K562 (cell line): ENCODE data around the gene STEAP1B. TPM values are rescaled to one million over a fixed set of nuclear protein-coding genes. Genes with fewer than 3 reads are reported as not detected.
A peak's percentile ranks its signal among the peaks of the same experiment; 100 is the strongest.

Experiments used
- ATAC-seq: fragments of 200-7000 bp; cut with Tn5 transposase; 3 replicates; pipeline ENCODE4 v1.9.1; 2020; ENCODE audit warnings: moderate library complexity
- BruUV-seq: library from RNA; stranded (reverse); fragments of 400-500 nt; replicated peaks from 2 replicates; lab custom pipeline; 2021; lab: Mats Ljungman, UMichigan
- CTCF ChIA-PET: fragments of 300-600 bp; formaldehyde crosslinking; extraction: SDS; loops from one replicate; lab custom pipeline; 2021; ENCODE audit warnings: low intra/inter-chr PET ratio; lab: Yijun Ruan, JAX
- POLR2A ChIA-PET: fragments of 300-600, 350-650 bp; sonication (Branson Sonifier 250); formaldehyde crosslinking; extraction: SDS; loops from one replicate; lab custom pipeline; 2021; ENCODE audit warnings: antibody characterized with exemption, inconsistent platforms; lab: Yijun Ruan, JAX
- DNase-seq, 4 experiments: peaks; one replicate each; pipeline versions ENCODE4 v3.0.0 to v3.0.0-alpha.2; 2011 to 2018; ENCODE audit warnings: low spot score in 3 of 4, mixed read lengths in 3 of 4; ENCODE audit errors: extremely low read depth in 1 of 4
- FAIRE-seq: peaks from 2 replicates; lab custom pipeline; 2011; peaks lifted over from hg19 to GRCh38; lab: Jason Lieb, UNC
- H2AFZ ChIP-seq: 2 replicates; pipeline ENCODE4 v1.6.0; 2011; ENCODE audit warnings: low read depth, low read length, control low read depth, inconsistent platforms
- H3K27ac ChIP-seq: fragments of 200-600 bp; 3 replicates; pipeline ENCODE4 v1.8.0; 2011; ENCODE audit warnings: low read depth, mild to moderate bottlenecking, control low read depth, inconsistent platforms, low read length, moderate library complexity, mixed read lengths; ENCODE audit errors: extremely low read depth
- H3K27me3 ChIP-seq, 2 experiments: fragments of 300-600 bp in 1 of 2; 2 replicates in 1 of 2; 3 replicates in 1 of 2; pipeline versions ENCODE4 v1.6.0 to v1.8.0; 2011; ENCODE audit warnings: inconsistent platforms in 2 of 2, low read length in 2 of 2, mild to moderate bottlenecking in 1 of 2, mixed read lengths in 1 of 2, moderate library complexity in 1 of 2; ENCODE audit not compliant: control insufficient read depth in 2 of 2, insufficient read depth in 2 of 2
- H3K36me3 ChIP-seq: fragments of 300-600 bp; 3 replicates; pipeline ENCODE4 v1.8.0; 2011; ENCODE audit warnings: mild to moderate bottlenecking, low read length, inconsistent platforms; ENCODE audit not compliant: control insufficient read depth, insufficient read depth
- H3K4me1 ChIP-seq, 2 experiments: fragments of 200-600 bp in 1 of 2; replicated peaks in 1 of 2; 2 replicates in 1 of 2; 3 replicates in 1 of 2; pipeline versions ENCODE4 v1.5.1 to v1.8.0; 2011; ENCODE audit warnings: inconsistent platforms in 2 of 2, low read length in 2 of 2, mild to moderate bottlenecking in 1 of 2, mixed read lengths in 1 of 2, moderate library complexity in 1 of 2; ENCODE audit not compliant: control insufficient read depth in 2 of 2, insufficient read depth in 2 of 2
- H3K4me2 ChIP-seq: 2 replicates; pipeline ENCODE4 v1.6.1; 2011; ENCODE audit warnings: low read length, control low read depth, inconsistent platforms, mixed read lengths; ENCODE audit not compliant: insufficient read depth
- H3K4me3 ChIP-seq: fragments of 200-600 bp; sonication (generic), shearing (Covaris generic); 2 replicates; pipeline ENCODE4 v1.5.1; 2016; ENCODE audit warnings: control low read depth, inconsistent platforms
- H3K79me2 ChIP-seq: fragments of 200-600 bp; 3 replicates; pipeline ENCODE4 v1.8.0; 2011; ENCODE audit warnings: low read length, inconsistent platforms; ENCODE audit not compliant: control insufficient read depth, insufficient read depth
- H3K9ac ChIP-seq, 2 experiments: 2 replicates each; pipeline versions ENCODE4 v1.6.0 to v1.6.1; 2011; ENCODE audit warnings: low read depth in 2 of 2, low read length in 2 of 2, control low read depth in 1 of 2, inconsistent platforms in 1 of 2, mild to moderate bottlenecking in 1 of 2, mixed read lengths in 1 of 2; ENCODE audit not compliant: insufficient read depth in 1 of 2
- H3K9me1 ChIP-seq: one replicate; pipeline ENCODE4 v1.6.0; 2011; ENCODE audit warnings: inconsistent platforms, mild to moderate bottlenecking, low read length, moderate library complexity; ENCODE audit not compliant: control insufficient read depth, insufficient read depth
- H3K9me3 ChIP-seq: replicated peaks from 2 replicates; pipeline ENCODE4 v1.5.1; 2011; ENCODE audit warnings: low read depth, low read length, inconsistent platforms; ENCODE audit not compliant: control insufficient read depth, insufficient read depth
- H4K20me1 ChIP-seq: replicated peaks from 2 replicates; pipeline ENCODE4 v1.6.1; 2011; ENCODE audit warnings: low read length, inconsistent platforms, mixed read lengths; ENCODE audit not compliant: control insufficient read depth, insufficient read depth
- ARHGAP35 ChIP-seq: fragments of 450-650 bp; IDR thresholded peaks from 2 replicates; pipeline ENCODE4 v1.6.1; 2018; ENCODE audit not compliant: partially characterized antibody
- ARNT ChIP-seq, 2 experiments: fragments of 450-650 bp; IDR thresholded peaks; 2 replicates each; pipeline ENCODE4 v1.6.1; 2016; ENCODE audit warnings: mild to moderate bottlenecking in 1 of 2
- BHLHE40 ChIP-seq: IDR thresholded peaks from 2 replicates; pipeline ENCODE4 v1.6.1; 2011; ENCODE audit warnings: low read length, improper control_type of control experiment
- CXXC5 ChIP-seq: fragments of 250-450 bp; sonication (Bioruptor Pico); IDR thresholded peaks from 2 replicates; pipeline ENCODE4 v1.8.0; 2022; ENCODE audit warnings: inconsistent platforms, mild to moderate bottlenecking, moderate library complexity
- DLX4 ChIP-seq: fragments of 250-450 bp; sonication (Bioruptor Pico); IDR thresholded peaks from 2 replicates; pipeline ENCODE4 v1.6.1; 2021; ENCODE audit warnings: mild to moderate bottlenecking
- GABPA ChIP-seq: fragments of 200-800 bp; sonication (Bioruptor generic); conservative IDR thresholded peaks from 2 replicates; pipeline ENCODE4 v1.6.1; 2016; ENCODE audit warnings: low read depth, missing genetic modification characterization, missing compliant biosample characterization
- HIVEP1 ChIP-seq: fragments of 250-450 bp; sonication (Bioruptor Pico); IDR thresholded peaks from 2 replicates; pipeline ENCODE4 v1.4.0; 2020; ENCODE audit warnings: mild to moderate bottlenecking
- KDM2B ChIP-seq: fragments of 250-450 bp; sonication (Bioruptor Pico); IDR thresholded peaks from 2 replicates; pipeline ENCODE4 v1.8.0; 2021; ENCODE audit warnings: mild to moderate bottlenecking, moderate library complexity
- L3MBTL2 ChIP-seq: fragments of 450-650 bp; IDR thresholded peaks from 2 replicates; pipeline ENCODE4 v1.6.1; 2016; ENCODE audit warnings: mild to moderate bottlenecking, moderate library complexity
- RBM14 ChIP-seq: fragments of 200-400 bp; formaldehyde crosslinking; IDR thresholded peaks from 2 replicates; pipeline ENCODE4 v1.6.1; 2018; ENCODE audit warnings: low read depth, mild to moderate bottlenecking, low read length, moderate library complexity, borderline replicate concordance; ENCODE audit not compliant: insufficient read depth
- RBM17 ChIP-seq: fragments of 200-400 bp; formaldehyde crosslinking; IDR thresholded peaks from 2 replicates; pipeline ENCODE4 v1.6.1; 2017; ENCODE audit warnings: low read depth, mild to moderate bottlenecking, low read length, borderline replicate concordance
- SMAD4 ChIP-seq: fragments of 250-450 bp; sonication (Bioruptor Pico); conservative IDR thresholded peaks from 2 replicates; pipeline ENCODE4 v1.8.0; 2021; ENCODE audit warnings: inconsistent platforms, mild to moderate bottlenecking, moderate library complexity
- TEAD2 ChIP-seq: fragments of 450-650 bp; IDR thresholded peaks from 2 replicates; pipeline ENCODE4 v1.6.1; 2016; ENCODE audit warnings: missing genetic modification characterization, control low read depth, missing compliant biosample characterization
- ZKSCAN8 ChIP-seq: fragments of 200-800 bp; sonication (Bioruptor generic); IDR thresholded peaks from 2 replicates; pipeline ENCODE4 v1.6.1; 2016; ENCODE audit warnings: missing genetic modification characterization, missing compliant biosample characterization
- ZNF121 ChIP-seq: sonication (generic); formaldehyde crosslinking; conservative IDR thresholded peaks from 2 replicates; pipeline ENCODE4 v1.8.0; 2022; ENCODE audit warnings: missing genetic modification reagents
- ZNF445 ChIP-seq: fragments of 250-450 bp; sonication (Bioruptor Pico); IDR thresholded peaks from 2 replicates; pipeline ENCODE4 v1.4.0; 2020; ENCODE audit warnings: low read depth, mild to moderate bottlenecking, moderate library complexity
- WGBS: fragments of 100-300 bp; shearing (Covaris generic); methylation state at CpG from one replicate; pipeline ENCODE4 v1.1.6; 2016; ENCODE audit warnings: low coverage, mixed read lengths; ENCODE audit not compliant: insufficient coverage; ENCODE audit errors: missing lambda C conversion rate; 5-methylcytosine and 5-hydroxymethylcytosine counted together
- in situ Hi-C: fragments of 300-500 bp; cut with MboI; formaldehyde crosslinking; loops from 4 replicates; pipeline ENCODE4 v1.15.0; 2018; ENCODE audit warnings: inconsistent platforms, mixed read lengths
- intact Hi-C: fragments of 100-400 bp; cut with micrococcal nuclease; formaldehyde crosslinking; loops from 2 replicates; pipeline ENCODE4 v1.14.2; 2022
- polyA plus RNA-seq, 8 experiments: library from polyadenylated mRNA; depleted of rRNA in 4 of 8; stranded (reverse) in 5 of 8; unstranded in 3 of 8; fragments of >200 nt; fragmentation: Nextera tagmentation in 2 of 8; fragmentation: Illumina TruSeq in 1 of 8; extraction: Ambion mirVana in 2 of 8; extraction: Trizol in 1 of 8; gene quantifications; 2 replicates each; pipeline versions ENCODE4 v1.2.1 to v1.2.3, GENCODE V29; 2011 to 2014; ENCODE audit warnings: inconsistent platforms in 1 of 8, missing spikeins in 1 of 8
- total RNA-seq, 7 experiments: library from RNA; depleted of rRNA in 6 of 7; stranded (reverse); fragments of >200 nt in 6 of 7; fragmentation: Illumina TruSeq in 2 of 7; extraction: Trizol in 2 of 7; gene quantifications; 2 replicates each; pipeline versions ENCODE4 v1.2.1 to v1.2.3, GENCODE V29; 2011 to 2021; ENCODE audit warnings: low replicate concordance in 1 of 7
- TF ChIP-seq, protein P1 (sequence below), 2 experiments: fragments of 150-350 bp in 1 of 2; IDR thresholded peaks; 2 replicates each; pipeline ENCODE4 v1.6.1; 2012 to 2016; ENCODE audit warnings: low read depth in 2 of 2, low read length in 2 of 2, mild to moderate bottlenecking in 1 of 2, moderate library complexity in 1 of 2

Gene STEAP1B
- total and polyA plus RNA-seq, 9 of the 15 experiments (the other 6 are each of a cell fraction or from before 2014, with no cell fraction given), result 20.0 to 38.5 (median 30.6) TPM

DNA sequence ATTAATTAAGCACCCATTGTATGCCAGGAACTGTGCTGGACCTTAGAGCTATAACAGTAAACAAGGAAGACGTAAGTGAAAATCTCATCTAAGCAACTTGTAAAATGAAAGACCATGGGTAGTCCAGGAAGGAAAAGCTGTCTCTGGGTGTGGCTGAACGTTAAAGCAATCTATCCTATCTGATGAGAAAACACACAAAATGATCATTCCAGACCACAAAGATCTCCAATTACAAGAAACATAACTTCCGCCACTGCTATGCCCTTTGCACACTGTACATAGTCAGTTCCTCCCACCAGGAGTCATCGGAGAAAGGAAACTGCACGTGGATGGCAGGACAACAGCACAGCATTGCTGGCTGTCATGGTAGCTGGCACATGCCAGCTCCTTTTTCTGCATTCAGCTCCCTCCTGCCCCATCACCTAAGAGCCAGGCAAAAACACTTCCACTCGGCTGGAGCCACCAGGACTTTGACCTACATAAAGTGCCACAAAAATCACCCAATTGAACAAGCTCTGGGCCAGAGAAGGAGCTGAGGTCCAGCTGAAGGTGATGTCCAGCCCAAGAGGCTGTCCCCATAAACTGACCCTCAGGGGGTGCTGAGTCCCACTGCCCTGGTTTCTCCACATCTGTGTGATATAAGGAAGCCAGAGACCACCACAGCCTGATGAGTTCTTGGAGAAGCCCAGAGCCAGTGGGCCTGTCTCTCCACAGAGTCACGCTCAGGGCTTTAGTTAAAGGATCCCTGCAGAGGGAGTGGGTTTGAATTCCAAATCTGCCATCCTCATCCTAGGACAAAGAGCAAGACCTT is 56.4 kb downstream of the STEAP1B start (continued):
- TF ChIP-seq L3MBTL2 (peak; percentile 92), CXXC5 (peak; percentile 65), KDM2B (no peak), ZNF445 (CRISPR knock-in tag) (no peak), ZNF121 (CRISPR knock-in tag) (no peak), GABPA (peak; percentile 67)

DNA sequence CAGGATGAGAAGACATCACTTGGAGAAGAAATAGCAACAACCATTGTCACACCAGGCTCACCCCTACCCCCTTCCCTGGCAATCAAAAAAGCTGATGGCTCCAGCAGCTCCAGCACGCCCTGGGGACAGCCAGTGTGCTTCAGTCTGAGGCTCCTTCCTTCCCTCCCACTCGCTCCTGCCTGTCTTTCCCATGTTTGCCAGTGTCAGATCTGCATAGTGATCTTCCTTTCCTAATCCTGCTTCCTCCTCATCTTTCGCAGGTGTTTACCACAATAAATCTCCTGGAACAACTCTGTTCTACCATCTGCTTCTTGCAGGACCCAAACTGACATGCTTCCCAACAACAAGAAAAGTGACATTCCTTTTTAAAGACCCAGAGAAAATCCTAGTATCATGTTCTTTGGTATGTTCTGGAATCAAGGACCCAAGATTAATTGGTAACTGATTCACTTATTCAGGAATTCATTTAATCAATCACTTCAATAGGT is 57.1 kb downstream of the STEAP1B start:
- Histone ChIP-seq H3K9ac (peak overlapping the region in 1 of 2 experiments; percentile 72; a peak in 1 of 4 replicates), H3K9me1 (peaks cover 5% of the 10 kb centered on the region), H3K4me3 (no peak overlapping the region), H3K36me3 (no peaks in the 10 kb centered on the region; the same call in 2 of the 3 replicates), H3K27ac (peak overlapping the region; percentile 17; the same call in 2 of the 3 replicates), H3K27me3 (no peaks in the 10 kb centered on the region), H3K9me3 (no peaks in the 10 kb centered on the region), H2AFZ (peak overlapping the region; percentile 11; the same call in 1 of the 2 replicates), H3K79me2 (no peaks in the 10 kb centered on the region), H3K4me1 (peaks cover 18 to 25% of the 10 kb centered on the region in 2 experiments), H3K4me2 (peak overlapping the region; percentile 0; the same call in 1 of the 2 replicates), H4K20me1 (no peaks in the 10 kb centered on the region)
- ChIA-PET POLR2A (interaction anchor here (0.7 kb wide), 2 partner anchors 9 to 1799 kb away, joined by 3 to 4 read pairs; no protein-coding TSS in a partner anchor), CTCF (no interaction called here)
- DNase-seq, result no peak
- in situ Hi-C loops, result no loop called here
- no peak for FAIRE-seq
- intact Hi-C loops, result no loop called here
- WGBS, result 80% methylated on average over 1 of the region's 3 CpGs
- no TSS peak for BruUV-seq
- ATAC-seq, result peak; percentile 20; the same call in 1 of the 3 replicates
- TF ChIP-seq BHLHE40 (no peak), DLX4 (CRISPR knock-in tag) (no peak), ARHGAP35 (no peak), TEAD2 (tag) (no peak), RBM14 (no peak), ARNT (IDR thresholded peaks at IDR 0.05) (no peak), RBM17 (no peak), GABPA (no peak), SMAD4 (CRISPR knock-in tag) (0 out of 2 replicates have a peak, but pooled peaks have one; percentile 21), ZKSCAN8 (CRISPR knock-in tag) (peak; percentile 14; the same call in 1 of the 2 replicates), HIVEP1 (no peak)
- TF ChIP-seq, protein P1, sequence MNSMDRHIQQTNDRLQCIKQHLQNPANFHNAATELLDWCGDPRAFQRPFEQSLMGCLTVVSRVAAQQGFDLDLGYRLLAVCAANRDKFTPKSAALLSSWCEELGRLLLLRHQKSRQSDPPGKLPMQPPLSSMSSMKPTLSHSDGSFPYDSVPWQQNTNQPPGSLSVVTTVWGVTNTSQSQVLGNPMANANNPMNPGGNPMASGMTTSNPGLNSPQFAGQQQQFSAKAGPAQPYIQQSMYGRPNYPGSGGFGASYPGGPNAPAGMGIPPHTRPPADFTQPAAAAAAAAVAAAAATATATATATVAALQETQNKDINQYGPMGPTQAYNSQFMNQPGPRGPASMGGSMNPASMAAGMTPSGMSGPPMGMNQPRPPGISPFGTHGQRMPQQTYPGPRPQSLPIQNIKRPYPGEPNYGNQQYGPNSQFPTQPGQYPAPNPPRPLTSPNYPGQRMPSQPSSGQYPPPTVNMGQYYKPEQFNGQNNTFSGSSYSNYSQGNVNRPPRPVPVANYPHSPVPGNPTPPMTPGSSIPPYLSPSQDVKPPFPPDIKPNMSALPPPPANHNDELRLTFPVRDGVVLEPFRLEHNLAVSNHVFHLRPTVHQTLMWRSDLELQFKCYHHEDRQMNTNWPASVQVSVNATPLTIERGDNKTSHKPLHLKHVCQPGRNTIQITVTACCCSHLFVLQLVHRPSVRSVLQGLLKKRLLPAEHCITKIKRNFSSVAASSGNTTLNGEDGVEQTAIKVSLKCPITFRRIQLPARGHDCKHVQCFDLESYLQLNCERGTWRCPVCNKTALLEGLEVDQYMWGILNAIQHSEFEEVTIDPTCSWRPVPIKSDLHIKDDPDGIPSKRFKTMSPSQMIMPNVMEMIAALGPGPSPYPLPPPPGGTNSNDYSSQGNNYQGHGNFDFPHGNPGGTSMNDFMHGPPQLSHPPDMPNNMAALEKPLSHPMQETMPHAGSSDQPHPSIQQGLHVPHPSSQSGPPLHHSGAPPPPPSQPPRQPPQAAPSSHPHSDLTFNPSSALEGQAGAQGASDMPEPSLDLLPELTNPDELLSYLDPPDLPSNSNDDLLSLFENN (IDR thresholded peaks at IDR 0.05; ENCODE audit: low read depth in 2 of 2, low read length in 2 of 2), result no peak
